IPS-NIHi11 (cell line): ENCODE data around the gene OAS2.
A peak's percentile ranks its signal among the peaks of the same experiment; 100 is the strongest.
"Not testable (repeated sequence)": the region's sequence is repeated elsewhere in the genome, so short reads cannot be mapped to it uniquely, and the experiment has no call there.

Experiments used
- DNase-seq: peaks from one replicate; pipeline ENCODE4 v3.0.0; 2012; ENCODE audit warnings: mixed read lengths, low spot score

The OAS2 gene

DNA sequence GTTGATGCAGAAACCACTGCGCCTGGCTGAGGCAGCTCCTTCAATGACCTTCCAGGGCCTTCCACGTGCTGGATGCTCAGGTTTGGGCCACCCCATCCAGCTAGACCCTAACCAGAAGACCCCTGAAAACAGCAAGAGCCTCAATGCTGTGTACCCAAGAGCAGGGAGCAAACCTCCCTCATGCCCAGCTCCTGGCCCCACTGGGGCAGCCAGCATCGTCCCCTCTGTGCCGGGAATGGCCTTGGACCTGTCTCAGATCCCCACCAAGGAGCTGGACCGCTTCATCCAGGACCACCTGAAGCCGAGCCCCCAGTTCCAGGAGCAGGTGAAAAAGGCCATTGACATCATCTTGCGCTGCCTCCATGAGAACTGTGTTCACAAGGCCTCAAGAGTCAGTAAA is 29.5 kb upstream of the OAS2 start:
- DNase-seq: no peak

- DNase-seq: no peak
Measured at GRCh38 chr12:112950701-112951100, 27.6 kb upstream of the OAS2 start.

GRCh38 chr12:112957125-112957524 is 21.2 kb upstream of the OAS2 start:
- not testable (repeated sequence) for DNase-seq

DNA sequence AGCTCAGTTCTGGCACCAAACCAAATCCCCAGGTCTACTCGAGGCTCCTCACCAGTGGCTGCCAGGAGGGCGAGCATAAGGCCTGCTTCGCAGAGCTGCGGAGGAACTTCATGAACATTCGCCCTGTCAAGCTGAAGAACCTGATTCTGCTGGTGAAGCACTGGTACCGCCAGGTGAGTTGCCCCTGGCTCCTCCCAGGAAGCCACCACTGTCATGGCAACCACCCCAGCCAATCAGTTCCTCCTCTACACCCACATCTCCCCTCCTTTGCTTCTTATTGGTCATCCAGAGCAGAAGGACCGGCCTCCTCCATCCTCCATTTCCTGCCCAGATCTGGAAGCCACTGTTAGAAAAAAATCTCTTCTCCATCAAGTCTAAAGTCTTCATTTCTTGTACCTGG is 17.2 kb upstream of the OAS2 start:
- peak; percentile 35 for DNase-seq

- DNase-seq: peak; percentile 1
Measured at GRCh38 chr12:112961536-112961935, 16.8 kb upstream of the OAS2 start.

DNA sequence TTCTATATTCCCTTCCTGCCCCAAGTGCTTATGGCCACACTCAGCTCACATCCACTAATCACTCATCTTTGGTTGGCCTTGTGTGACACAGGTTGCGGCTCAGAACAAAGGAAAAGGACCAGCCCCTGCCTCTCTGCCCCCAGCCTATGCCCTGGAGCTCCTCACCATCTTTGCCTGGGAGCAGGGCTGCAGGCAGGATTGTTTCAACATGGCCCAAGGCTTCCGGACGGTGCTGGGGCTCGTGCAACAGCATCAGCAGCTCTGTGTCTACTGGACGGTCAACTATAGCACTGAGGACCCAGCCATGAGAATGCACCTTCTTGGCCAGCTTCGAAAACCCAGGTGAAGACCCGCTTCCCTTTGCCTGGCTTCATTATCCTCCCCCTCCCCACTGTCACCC is 15.8 kb upstream of the OAS2 start:
- DNase-seq: no peak

DNA sequence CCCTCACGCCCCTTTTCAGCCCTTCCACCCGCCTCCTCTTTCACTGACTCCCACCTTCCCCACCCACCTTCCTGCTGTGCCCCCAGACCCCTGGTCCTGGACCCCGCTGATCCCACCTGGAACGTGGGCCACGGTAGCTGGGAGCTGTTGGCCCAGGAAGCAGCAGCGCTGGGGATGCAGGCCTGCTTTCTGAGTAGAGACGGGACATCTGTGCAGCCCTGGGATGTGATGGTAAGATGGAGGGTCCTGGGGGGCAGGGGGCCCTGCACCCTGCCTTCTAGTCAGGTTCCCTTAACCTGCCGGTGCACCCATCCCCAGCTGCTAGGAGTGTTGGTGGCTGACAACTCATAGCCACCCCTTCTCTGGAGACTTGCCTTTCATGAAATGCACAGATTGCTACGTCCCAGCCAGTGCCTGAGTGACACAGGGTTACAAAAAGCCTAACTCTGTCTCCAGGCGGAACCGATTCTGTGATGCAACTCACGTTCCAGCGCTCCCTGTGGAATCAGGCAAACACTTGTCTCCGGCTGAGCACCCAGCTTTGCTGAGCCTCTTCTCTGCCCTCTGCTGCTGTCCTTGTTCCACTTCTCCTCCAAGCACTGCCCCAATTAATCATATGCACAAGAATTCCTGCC is 15.0 kb upstream of the OAS2 start:
- DNase-seq: no peak

- DNase-seq: no peak
Measured at GRCh38 chr12:112964067-112964670, 14.2 kb upstream of the OAS2 start.

- no peak for DNase-seq
Measured at GRCh38 chr12:112964915-112965314, 13.4 kb upstream of the OAS2 start.

DNA sequence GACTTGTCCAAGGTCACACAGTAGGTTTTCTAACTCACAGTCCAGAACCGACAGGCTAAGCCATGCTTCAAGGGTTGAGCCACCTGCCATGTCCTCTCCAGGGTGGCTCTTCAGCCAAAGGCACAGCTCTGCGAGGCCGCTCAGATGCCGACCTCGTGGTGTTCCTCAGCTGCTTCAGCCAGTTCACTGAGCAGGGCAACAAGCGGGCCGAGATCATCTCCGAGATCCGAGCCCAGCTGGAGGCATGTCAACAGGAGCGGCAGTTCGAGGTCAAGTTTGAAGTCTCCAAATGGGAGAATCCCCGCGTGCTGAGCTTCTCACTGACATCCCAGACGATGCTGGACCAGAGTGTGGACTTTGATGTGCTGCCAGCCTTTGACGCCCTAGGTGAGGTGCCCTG is 12.7 kb upstream of the OAS2 start:
- DNase-seq: no peak

DNA sequence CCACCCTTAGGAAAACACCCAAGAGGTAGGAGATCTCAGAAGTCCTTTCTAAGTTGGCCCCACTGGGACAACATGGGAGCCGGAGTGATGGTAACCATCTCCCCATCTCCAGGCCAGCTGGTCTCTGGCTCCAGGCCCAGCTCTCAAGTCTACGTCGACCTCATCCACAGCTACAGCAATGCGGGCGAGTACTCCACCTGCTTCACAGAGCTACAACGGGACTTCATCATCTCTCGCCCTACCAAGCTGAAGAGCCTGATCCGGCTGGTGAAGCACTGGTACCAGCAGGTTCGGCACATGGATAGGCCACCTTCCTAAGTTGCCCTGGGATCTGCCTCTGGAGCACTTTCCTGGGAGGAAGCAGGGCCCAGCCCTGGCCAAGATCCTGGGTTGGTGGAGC is 11.0 kb upstream of the OAS2 start:
- DNase-seq: no peak

DNA sequence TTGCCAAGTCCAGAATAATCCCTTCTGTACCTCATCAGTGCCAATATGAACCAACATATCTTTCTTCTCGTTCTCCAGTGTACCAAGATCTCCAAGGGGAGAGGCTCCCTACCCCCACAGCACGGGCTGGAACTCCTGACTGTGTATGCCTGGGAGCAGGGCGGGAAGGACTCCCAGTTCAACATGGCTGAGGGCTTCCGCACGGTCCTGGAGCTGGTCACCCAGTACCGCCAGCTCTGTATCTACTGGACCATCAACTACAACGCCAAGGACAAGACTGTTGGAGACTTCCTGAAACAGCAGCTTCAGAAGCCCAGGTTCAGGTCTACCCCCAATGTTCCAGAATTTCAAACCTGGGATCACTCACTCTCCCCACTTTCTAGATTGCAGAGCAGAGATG is 10.5 kb upstream of the OAS2 start:
- DNase-seq: no peak

DNA sequence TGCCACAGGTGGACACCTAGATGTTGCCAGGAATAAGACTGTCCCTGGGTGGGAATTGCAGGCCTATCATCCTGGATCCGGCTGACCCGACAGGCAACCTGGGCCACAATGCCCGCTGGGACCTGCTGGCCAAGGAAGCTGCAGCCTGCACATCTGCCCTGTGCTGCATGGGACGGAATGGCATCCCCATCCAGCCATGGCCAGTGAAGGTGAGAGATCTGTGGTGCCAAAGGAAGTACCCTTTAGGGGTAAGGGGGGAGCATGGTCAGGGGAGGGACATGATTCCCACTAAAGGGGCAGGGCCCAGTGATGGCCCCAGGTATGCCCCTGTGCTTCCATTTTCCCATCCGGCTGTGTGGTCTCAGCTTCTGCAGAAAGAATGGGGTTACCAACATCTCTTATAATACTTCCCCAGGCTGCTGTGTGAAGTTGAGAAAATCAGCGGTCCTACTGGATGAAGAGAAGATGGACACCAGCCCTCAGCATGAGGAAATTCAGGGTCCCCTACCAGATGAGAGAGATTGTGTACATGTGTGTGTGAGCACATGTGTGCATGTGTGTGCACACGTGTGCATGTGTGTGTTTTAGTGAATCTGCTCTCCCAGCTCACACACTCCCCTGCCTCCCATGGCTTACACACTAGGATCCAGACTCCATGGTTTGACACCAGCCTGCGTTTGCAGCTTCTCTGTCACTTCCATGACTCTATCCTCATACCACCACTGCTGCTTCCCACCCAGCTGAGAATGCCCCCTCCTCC is 8.6 kb upstream of the OAS2 start:
- no peak for DNase-seq

DNA sequence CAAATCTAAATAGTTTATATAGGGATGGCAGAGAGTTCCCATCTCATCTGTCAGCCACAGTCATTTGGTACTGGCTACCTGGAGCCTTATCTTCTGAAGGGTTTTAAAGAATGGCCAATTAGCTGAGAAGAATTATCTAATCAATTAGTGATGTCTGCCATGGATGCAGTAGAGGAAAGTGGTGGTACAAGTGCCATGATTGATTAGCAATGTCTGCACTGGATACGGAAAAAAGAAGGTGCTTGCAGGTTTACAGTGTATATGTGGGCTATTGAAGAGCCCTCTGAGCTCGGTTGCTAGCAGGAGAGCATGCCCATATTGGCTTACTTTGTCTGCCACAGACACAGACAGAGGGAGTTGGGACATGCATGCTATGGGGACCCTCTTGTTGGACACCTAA is 7.9 kb upstream of the OAS2 start:
- no peak for DNase-seq

- DNase-seq: no peak
Measured at GRCh38 chr12:112971248-112971647, 7.1 kb upstream of the OAS2 start.

DNA sequence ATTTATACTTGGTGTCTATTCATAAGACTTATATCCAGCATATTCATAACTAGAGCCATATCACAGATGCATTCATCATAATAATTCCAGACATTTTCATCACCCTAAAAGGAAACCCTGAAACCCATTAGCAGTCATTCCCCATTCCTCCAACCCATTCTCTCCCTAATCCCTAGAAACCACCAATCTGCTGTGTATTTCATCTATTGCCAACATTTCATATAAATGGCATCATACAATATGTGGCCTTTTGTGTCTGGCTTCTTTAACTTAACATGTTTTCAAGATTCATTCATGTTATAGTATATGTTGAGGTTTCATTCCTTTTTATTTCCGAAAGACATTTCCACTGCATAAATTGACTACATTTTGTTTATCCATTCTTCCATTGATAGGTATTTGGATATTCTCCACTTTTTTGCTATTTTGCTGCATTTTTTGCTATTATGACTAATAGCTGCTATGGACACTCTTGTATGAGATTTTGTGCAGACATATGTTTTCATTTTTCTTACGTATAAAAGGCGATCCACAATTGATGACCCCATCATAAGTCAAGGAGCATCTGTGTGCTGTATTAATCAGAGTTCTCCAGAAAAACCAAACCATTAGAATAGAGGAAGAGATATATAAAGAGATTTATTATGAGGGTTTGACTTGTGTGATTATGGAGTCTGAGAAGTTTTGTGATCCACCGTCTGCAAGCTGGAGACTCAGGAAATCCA is 5.1 kb upstream of the OAS2 start:
- DNase-seq: no peak

- no peak for DNase-seq
Measured at GRCh38 chr12:112973818-112974231, 4.5 kb upstream of the OAS2 start.

GRCh38 chr12:112974904-112975303 is 3.4 kb upstream of the OAS2 start:
- DNase-seq: no peak

DNA sequence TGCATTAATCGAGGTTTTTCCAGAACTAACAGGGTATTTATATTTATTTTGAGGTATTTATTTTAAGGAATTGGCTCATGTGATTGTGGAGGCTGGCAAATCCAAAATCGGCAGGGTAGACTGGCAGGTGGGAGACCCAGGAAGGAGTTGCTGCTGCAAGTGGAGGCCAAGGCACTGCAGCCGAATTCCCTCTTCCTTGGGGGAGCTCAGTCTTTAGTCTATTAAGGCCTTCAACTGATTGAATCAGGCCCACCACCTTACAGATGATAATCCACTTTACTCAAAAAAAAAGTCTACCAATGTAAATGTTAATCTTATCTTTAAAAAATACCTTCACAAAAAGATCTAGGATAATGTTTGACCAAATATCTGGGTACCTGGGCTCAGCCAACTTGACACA is 1.2 kb upstream of the OAS2 start:
- no peak for DNase-seq

DNA sequence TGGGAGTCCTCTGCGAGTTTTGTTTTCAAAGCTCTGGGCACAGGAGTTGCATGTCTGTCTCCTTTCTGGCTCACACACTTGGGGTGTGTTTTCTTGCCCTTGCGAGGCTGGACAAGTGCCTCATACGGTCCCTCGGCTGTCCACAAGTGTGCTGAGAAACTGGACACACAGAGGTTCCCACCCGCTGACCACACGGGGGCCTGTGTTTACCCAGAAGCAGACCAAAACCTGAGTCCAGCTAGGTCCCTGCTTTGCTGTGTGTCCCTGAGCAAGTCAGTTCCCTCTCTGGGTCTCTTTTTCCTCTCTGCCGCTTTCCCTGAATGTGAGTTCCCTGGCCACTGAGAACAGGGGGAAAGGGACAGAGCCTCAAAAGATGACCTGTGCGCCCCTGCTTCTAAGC is 678 bp upstream of the OAS2 start:
- DNase-seq: no peak

DNA sequence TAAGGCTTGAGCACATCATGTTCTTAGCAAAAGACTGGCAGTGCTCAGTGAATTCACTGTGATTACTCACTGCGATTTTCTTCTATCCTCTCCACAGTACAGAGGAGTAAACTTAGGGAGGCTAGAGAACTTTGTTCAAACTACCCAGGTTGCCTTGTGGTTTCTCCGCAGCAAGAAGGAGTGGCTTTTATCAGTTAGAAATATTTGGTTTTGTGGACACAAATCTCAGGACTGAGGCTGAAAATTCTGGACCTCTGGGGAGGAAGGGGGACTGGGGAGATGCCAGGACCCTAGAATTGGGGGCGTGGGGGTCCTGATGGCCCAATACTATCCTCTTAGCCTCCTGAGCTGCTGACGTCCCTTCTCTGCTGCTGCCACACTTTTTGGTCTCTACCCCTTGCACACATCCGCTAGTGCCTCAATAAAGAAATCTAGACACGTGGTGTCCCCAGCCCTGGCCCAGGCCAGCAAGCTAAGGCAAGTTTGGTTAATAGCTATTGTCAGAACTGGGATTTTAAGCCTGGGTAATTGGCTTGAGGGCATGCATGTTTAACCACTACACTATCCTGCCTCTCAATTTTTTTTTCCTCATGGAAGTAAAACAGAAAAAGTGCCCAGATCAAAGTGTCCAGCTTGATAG is 842 bp downstream of the OAS2 start:
- DNase-seq: no peak

- no peak for DNase-seq
Measured at GRCh38 chr12:112980491-112981158, 2.3 kb downstream of the OAS2 start.
